WTC11 (cell line): Measurements from ENCODE around the gene RGP1. TPM values are rescaled to one million over a fixed set of nuclear protein-coding genes. Genes with fewer than 3 reads are reported as not detected.

ENCODE experiments used
- ATF1 ChIP-seq: sonication (generic); formaldehyde crosslinking; IDR thresholded peaks from 2 replicates; pipeline ENCODE4 v1.8.1; 2023; ENCODE audit warnings: mild to moderate bottlenecking, moderate library complexity, missing genetic modification reagents
- CREB1 ChIP-seq: sonication (generic); formaldehyde crosslinking; IDR thresholded peaks from 2 replicates; pipeline ENCODE4 v1.8.0; 2023; ENCODE audit warnings: mild to moderate bottlenecking, missing genetic modification reagents
- E2F1 ChIP-seq: sonication (generic); formaldehyde crosslinking; IDR thresholded peaks from 2 replicates; pipeline ENCODE4 v1.8.0; 2022; ENCODE audit warnings: mild to moderate bottlenecking, missing genetic modification reagents
- E2F4 ChIP-seq: sonication (generic); formaldehyde crosslinking; IDR thresholded peaks from 2 replicates; pipeline ENCODE4 v1.8.1; 2022; ENCODE audit warnings: low read depth, mild to moderate bottlenecking, moderate library complexity, missing genetic modification reagents, borderline replicate concordance
- ESRRA ChIP-seq: sonication (generic); formaldehyde crosslinking; IDR thresholded peaks from 2 replicates; pipeline ENCODE4 v1.8.1; 2022; ENCODE audit warnings: mild to moderate bottlenecking, missing genetic modification reagents, borderline replicate concordance
- GABPB1 ChIP-seq: sonication (generic); formaldehyde crosslinking; IDR thresholded peaks from 2 replicates; pipeline ENCODE4 v1.8.1; 2023; ENCODE audit warnings: mild to moderate bottlenecking, missing genetic modification reagents
- GRHL2 ChIP-seq: fragments of 250-450 bp; sonication (Bioruptor Pico); IDR thresholded peaks from 2 replicates; pipeline ENCODE4 v1.8.0; 2022; ENCODE audit warnings: mild to moderate bottlenecking, moderate library complexity; ENCODE audit not compliant: insufficient replicate concordance, severe bottlenecking
- HMGA2 ChIP-seq: fragments of 250-450 bp; sonication (Bioruptor Pico); IDR thresholded peaks from 2 replicates; pipeline ENCODE4 v1.4.0; 2021; ENCODE audit warnings: mild to moderate bottlenecking, moderate library complexity
- IRF1 ChIP-seq: sonication (generic); formaldehyde crosslinking; IDR thresholded peaks from 2 replicates; pipeline ENCODE4 v1.8.0; 2023; ENCODE audit warnings: missing genetic modification reagents
- JAZF1 ChIP-seq: fragments of 250-450 bp; sonication (Bioruptor Pico); IDR thresholded peaks from 2 replicates; pipeline ENCODE4 v1.9.0; 2021; ENCODE audit warnings: moderate library complexity, mild to moderate bottlenecking, inconsistent platforms
- KAT7 ChIP-seq: sonication (generic); formaldehyde crosslinking; IDR thresholded peaks from 2 replicates; pipeline ENCODE4 v1.8.1; 2023; ENCODE audit warnings: missing genetic modification reagents, mild to moderate bottlenecking, borderline replicate concordance
- MLX ChIP-seq: sonication (generic); formaldehyde crosslinking; IDR thresholded peaks from 2 replicates; pipeline ENCODE4 v1.8.1; 2023; ENCODE audit warnings: mild to moderate bottlenecking, missing genetic modification reagents, moderate library complexity
- MXD4 ChIP-seq: fragments of 250-450 bp; sonication (Bioruptor Pico); IDR thresholded peaks from 2 replicates; pipeline ENCODE4 v1.8.0; 2021; ENCODE audit warnings: mild to moderate bottlenecking, moderate library complexity, borderline replicate concordance
- OVOL2 ChIP-seq: fragments of 250-450 bp; sonication (Bioruptor Pico); IDR thresholded peaks from 2 replicates; pipeline ENCODE4 v1.9.0; 2021; ENCODE audit warnings: mild to moderate bottlenecking, borderline replicate concordance
- PREB ChIP-seq: sonication (generic); formaldehyde crosslinking; IDR thresholded peaks from 2 replicates; pipeline ENCODE4 v1.8.1; 2022; ENCODE audit warnings: mild to moderate bottlenecking, missing genetic modification reagents, moderate library complexity, borderline replicate concordance
- RELA ChIP-seq: sonication (generic); formaldehyde crosslinking; IDR thresholded peaks from 2 replicates; pipeline ENCODE4 v1.8.1; 2022; ENCODE audit warnings: missing genetic modification reagents, mild to moderate bottlenecking, borderline replicate concordance
- SOX15 ChIP-seq: fragments of 250-450 bp; sonication (Bioruptor Pico); IDR thresholded peaks from 2 replicates; pipeline ENCODE4 v1.9.0; 2021; ENCODE audit warnings: mild to moderate bottlenecking
- SP1 ChIP-seq: sonication (generic); formaldehyde crosslinking; conservative IDR thresholded peaks from 2 replicates; pipeline ENCODE4 v1.8.1; 2022; ENCODE audit warnings: missing genetic modification reagents
- TEAD1 ChIP-seq: sonication (generic); formaldehyde crosslinking; IDR thresholded peaks from 2 replicates; pipeline ENCODE4 v1.8.0; 2022; ENCODE audit warnings: mild to moderate bottlenecking, missing genetic modification reagents
- USF1 ChIP-seq: sonication (generic); formaldehyde crosslinking; IDR thresholded peaks from 2 replicates; pipeline ENCODE4 v1.8.0; 2022; ENCODE audit warnings: mild to moderate bottlenecking, missing genetic modification reagents
- ZNF263 ChIP-seq: sonication (generic); formaldehyde crosslinking; IDR thresholded peaks from 2 replicates; pipeline ENCODE4 v1.8.1; 2022; ENCODE audit warnings: low read depth, mild to moderate bottlenecking, moderate library complexity, missing genetic modification reagents
- ZNF425 ChIP-seq: fragments of 250-450 bp; sonication (Bioruptor Pico); conservative IDR thresholded peaks from 2 replicates; pipeline ENCODE4 v1.9.0; 2021; ENCODE audit warnings: mild to moderate bottlenecking
- ZNF532 ChIP-seq: fragments of 250-450 bp; sonication (Bioruptor Pico); IDR thresholded peaks from 2 replicates; pipeline ENCODE4 v1.9.0; 2021; ENCODE audit warnings: mild to moderate bottlenecking, borderline replicate concordance
- total RNA-seq: library from RNA; stranded (reverse); gene quantifications from 3 replicates; pipeline ENCODE4 v1.2.3, GENCODE V29; 2021

The RGP1 gene
- total RNA-seq, 1 experiment from 2014 or later: 30.0 TPM

- TF ChIP-seq E2F1 (CRISPR knock-in tag) (peak; percentile 64; the same call in 1 of the 2 replicates), RELA (CRISPR knock-in tag) (peak; percentile 85; the same call in 1 of the 2 replicates), MXD4 (no peak), E2F4 (CRISPR knock-in tag) (0 out of 2 replicates have a peak, but pooled peaks have one; percentile 70), ATF1 (CRISPR knock-in tag) (no peak), JAZF1 (no peak), MLX (no peak), KAT7 (peak; percentile 94; the same call in 1 of the 2 replicates), ZNF263 (CRISPR knock-in tag) (no peak), ZNF532 (CRISPR knock-in tag) (no peak), OVOL2 (no peak), USF1 (CRISPR knock-in tag) (no peak), CREB1 (CRISPR knock-in tag) (peak; percentile 33; the same call in 1 of the 2 replicates), ESRRA (0 out of 2 replicates have a peak, but pooled peaks have one; percentile 61), GABPB1 (CRISPR knock-in tag) (peak; percentile 70), TEAD1 (CRISPR knock-in tag) (0 out of 2 replicates have a peak, but pooled peaks have one; percentile 20), GRHL2 (CRISPR knock-in tag) (no peak), ZNF425 (no peak), SOX15 (CRISPR knock-in tag) (no peak), HMGA2 (CRISPR knock-in tag) (no peak), SP1 (CRISPR knock-in tag) (0 out of 2 replicates have a peak, but pooled peaks have one; percentile 32), IRF1 (CRISPR knock-in tag) (no peak), PREB (CRISPR knock-in tag) (0 out of 2 replicates have a peak, but pooled peaks have one; percentile 38)
These were observed 7.5 kb downstream of the RGP1 start (continued) for GRCh38 chr9:35756275-35757225.
